Duodenal mucosa (tissue), 2 donors: ENCODE results near the gene SLC12A8.

Source experiments
- H3K27ac ChIP-seq: one replicate; pipeline ENCODE4 v1.7.0; 2013; ENCODE audit warnings: low read depth, low read length
- H3K27me3 ChIP-seq, 2 donors: one replicate each; pipeline ENCODE4 v1.7.0; 2013; ENCODE audit warnings: low read length in 2 of 2, control low read depth in 1 of 2; ENCODE audit not compliant: insufficient read depth in 2 of 2, control insufficient read depth in 1 of 2
- H3K36me3 ChIP-seq, 2 donors: one replicate each; pipeline ENCODE4 v1.7.0; 2013; ENCODE audit warnings: low read length in 2 of 2, control low read depth in 1 of 2; ENCODE audit not compliant: insufficient read depth in 2 of 2, control insufficient read depth in 1 of 2
- H3K4me1 ChIP-seq, 2 donors: one replicate each; pipeline ENCODE4 v1.7.0; 2013; ENCODE audit warnings: low read length in 2 of 2, control low read depth in 1 of 2; ENCODE audit not compliant: insufficient read depth in 2 of 2, control insufficient read depth in 1 of 2
- H3K4me3 ChIP-seq, 2 donors: one replicate each; pipeline ENCODE4 v1.7.0; 2013; ENCODE audit warnings: low read length in 2 of 2, low read depth in 1 of 2
- H3K9ac ChIP-seq, 2 donors: one replicate each; pipeline ENCODE4 v1.7.0; 2013; ENCODE audit warnings: low read length in 2 of 2, low read depth in 1 of 2
- H3K9me3 ChIP-seq, 2 donors: one replicate each; pipeline ENCODE4 v1.7.0; 2013; ENCODE audit warnings: low read length in 2 of 2, control low read depth in 1 of 2; ENCODE audit not compliant: control insufficient read depth in 1 of 2

SLC12A8 gene

DNA sequence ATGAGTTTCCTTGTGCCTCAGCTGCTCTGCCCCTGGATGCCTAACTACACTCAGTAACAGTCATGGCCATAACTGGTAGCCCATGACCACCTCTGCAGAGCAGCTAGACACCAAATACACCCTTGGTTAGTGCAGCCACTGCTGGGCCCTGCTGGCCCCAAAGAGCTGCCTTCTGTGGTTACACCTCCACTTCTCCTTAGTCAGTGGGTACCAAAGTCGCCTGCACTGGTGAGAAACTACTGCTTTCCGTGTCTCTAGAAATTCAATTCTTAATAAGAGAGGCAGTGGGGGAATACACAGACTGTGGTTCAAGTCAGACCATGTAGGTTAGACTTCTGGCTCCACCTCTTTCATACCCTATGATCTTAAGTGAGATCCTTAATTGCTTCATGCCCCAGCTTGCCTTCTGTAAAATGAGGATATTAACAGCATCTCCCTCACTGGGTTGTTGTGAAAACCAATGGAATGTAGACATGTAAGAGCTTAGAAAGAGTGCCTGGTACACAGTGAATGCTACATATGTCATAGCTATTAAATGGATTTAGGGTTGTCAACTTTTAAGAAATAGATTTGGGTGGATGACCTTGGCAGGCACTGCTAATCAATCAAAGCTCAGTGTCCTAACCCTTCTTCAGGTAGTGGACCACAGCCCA lies 174.9 kb downstream of the SLC12A8 start:
- no peak overlapping the region for H3K27ac ChIP-seq
- no peaks in the 10 kb centered on the region for H3K9me3 ChIP-seq
- H3K4me1 ChIP-seq, result peaks cover 0 to 7% of the 10 kb centered on the region in 2 donors

DNA sequence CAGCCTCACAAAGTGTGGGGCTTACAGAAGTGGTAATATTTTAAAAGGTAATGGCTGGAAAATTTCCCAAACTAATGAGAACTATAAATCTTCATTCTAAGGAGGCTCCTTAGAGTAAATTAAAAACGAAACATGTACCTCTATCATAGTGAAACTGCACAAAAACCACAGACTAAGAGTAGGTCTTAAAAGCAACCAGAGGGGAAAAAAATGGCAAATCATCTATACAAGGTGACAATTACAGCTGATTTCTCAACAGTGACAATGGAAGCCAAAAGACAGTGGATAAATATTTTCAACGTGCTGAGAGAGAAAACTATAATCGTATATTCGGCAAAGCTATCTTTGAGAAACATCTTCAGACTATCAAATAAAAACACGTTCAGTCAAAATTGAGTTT lies 177.3 kb downstream of the SLC12A8 start:
- Histone ChIP-seq H3K9me3 (no peaks in the 10 kb centered on the region), H3K9ac (no peak overlapping the region), H3K4me3 (no peak overlapping the region), H3K4me1 (peaks cover 0 to 4% of the 10 kb centered on the region in 2 donors), H3K27me3 (no peaks in the 10 kb centered on the region), H3K27ac (no peak overlapping the region), H3K36me3 (no peaks in the 10 kb centered on the region)

More for the DNA sequence above, 174.9 kb downstream of the SLC12A8 start:
- Histone ChIP-seq H3K36me3 (no peaks in the 10 kb centered on the region), H3K27me3 (no peaks in the 10 kb centered on the region), H3K4me3 (no peak overlapping the region), H3K9ac (no peak overlapping the region)

DNA sequence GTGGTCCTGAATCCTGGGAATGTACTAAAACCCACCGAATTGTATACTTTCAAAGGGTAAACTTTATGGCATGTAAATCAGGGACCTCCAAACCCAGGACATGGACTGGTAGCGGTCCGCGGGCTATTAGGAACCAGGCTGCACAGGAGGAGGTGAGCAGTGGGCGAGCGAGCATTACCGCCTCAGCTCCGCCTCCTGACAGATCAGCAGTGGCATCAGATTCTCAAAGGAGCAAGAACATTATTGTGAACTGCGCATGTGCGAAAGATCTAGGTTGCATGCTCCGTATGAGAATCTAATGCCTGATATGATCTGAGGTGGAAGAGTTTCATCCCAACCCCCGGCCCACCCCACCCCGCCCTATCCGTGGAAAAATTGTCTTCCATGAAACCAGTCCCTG lies 178.9 kb downstream of the SLC12A8 start:
- Histone ChIP-seq H3K4me1 (no peaks in the 10 kb centered on the region), H3K4me3 (no peak overlapping the region), H3K9ac (no peak overlapping the region), H3K9me3 (no peaks in the 10 kb centered on the region), H3K27me3 (no peaks in the 10 kb centered on the region), H3K36me3 (no peaks in the 10 kb centered on the region), H3K27ac (no peak overlapping the region)

DNA sequence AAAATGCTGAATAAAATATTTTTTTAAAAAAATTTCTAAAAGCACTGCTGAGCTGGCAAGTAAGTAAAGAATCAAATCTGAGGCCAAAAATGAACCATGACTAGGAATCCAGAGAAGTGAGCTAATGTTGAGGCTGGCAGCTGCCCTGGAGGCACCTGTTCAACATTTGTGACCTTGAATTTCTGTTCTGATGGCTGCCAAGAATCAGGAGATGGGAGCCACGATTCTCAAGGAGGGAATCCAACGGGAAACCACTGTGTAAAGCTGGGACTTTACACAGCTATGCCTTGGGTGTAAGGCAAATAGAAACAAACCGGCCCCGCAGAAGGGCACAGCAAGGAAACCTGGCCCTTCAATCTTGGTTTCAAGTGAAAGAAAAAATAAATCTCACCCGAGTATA lies 179.4 kb downstream of the SLC12A8 start:
- no peaks in the 10 kb centered on the region for H3K4me1 ChIP-seq
- H3K36me3 ChIP-seq, result no peaks in the 10 kb centered on the region
- no peak overlapping the region for H3K27ac ChIP-seq

DNA sequence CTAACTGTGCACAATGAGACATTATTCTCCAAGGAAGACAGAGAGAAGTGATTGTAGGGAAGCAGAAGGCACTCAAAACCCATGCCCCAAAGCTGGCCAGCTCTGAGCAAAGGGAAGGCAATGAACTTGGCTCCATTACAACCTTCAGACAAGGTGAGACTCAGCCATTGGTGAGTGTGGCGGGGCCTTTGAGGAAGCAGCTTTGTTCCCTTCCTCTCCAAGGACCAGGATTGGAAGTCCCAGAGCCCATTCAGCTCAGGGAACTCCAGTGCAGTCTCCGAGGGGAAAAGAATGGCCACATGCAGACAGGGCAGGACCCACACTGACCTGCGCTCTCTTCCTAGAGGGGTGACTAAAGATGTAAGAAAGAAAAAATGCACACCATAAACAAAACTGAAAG lies 179.9 kb downstream of the SLC12A8 start:
- Histone ChIP-seq H3K4me1 (no peaks in the 10 kb centered on the region), H3K9ac (no peak overlapping the region), H3K4me3 (no peak overlapping the region), H3K27me3 (no peaks in the 10 kb centered on the region), H3K9me3 (no peaks in the 10 kb centered on the region), H3K27ac (no peak overlapping the region), H3K36me3 (no peaks in the 10 kb centered on the region)

More for the DNA sequence above, 179.4 kb downstream of the SLC12A8 start:
- Histone ChIP-seq H3K9me3 (no peaks in the 10 kb centered on the region), H3K27me3 (no peaks in the 10 kb centered on the region), H3K9ac (no peak overlapping the region), H3K4me3 (no peak overlapping the region)
